Measurements from ENCODE around the gene ITFG1.

The ITFG1 gene

DNA sequence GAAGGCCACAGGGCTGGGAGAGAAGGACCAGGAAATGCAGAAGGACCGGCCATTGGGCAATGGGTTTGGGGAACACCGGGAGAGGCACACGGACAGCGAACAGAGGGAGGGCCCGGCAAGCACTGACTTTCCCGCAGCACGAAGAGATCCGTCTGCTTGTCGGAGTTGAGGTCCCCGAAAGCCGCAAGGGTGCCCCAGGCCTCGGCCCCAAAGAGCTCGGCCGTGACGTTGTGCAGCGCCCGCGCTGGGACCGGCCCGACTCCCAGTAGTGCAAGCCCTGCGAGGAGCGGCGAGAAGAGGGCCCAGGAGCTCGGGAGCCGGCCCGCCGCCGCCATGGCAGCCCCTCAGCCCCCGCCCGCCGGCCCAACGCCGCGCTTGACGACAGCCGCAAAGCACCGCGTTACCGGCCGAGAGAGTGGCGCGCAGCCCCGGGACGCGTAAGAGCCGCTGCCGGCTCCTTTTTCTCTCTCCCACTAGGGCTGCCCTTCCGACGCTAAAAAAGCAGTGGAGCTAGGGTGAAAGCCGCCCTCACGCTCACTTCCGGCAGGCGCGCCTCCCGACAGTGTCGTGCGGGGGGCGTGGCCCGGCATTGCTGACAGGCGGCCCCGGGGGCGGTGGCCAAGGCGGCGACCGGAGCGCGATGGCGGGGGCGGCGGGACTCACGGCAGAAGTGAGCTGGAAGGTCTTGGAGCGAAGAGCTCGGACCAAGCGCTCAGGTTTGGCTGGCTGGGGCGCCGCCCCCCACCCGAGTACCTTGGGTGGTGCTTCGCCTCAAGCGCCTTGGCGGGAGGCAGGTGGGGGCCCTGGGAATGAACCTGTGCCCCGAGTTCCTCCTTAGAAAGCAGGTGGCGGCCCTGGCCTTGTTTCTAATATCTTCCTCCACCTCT is at the start of gene ITFG1, which contains the start of gene PHKB:
Gene ITFG1 (minus strand): TSS at position 353 of the 887 bp plus-strand sequence. CDS start 18 bp downstream, at position 335.
Gene PHKB (plus strand): TSS at position 621 of the 887 bp plus-strand sequence. CDS start 20 bp downstream, at position 641.
- peak; percentile 78 for DNase-seq

- DNase-seq = no peak
Observed at GRCh38 chr16:47507701-47508100, 46.8 kb upstream of the ITFG1 start.

- no peak for DNase-seq
Observed at GRCh38 chr16:47506800-47507199, 45.9 kb upstream of the ITFG1 start.

- no peak for DNase-seq
Observed at GRCh38 chr16:47504599-47504998, 43.7 kb upstream of the ITFG1 start.

DNA sequence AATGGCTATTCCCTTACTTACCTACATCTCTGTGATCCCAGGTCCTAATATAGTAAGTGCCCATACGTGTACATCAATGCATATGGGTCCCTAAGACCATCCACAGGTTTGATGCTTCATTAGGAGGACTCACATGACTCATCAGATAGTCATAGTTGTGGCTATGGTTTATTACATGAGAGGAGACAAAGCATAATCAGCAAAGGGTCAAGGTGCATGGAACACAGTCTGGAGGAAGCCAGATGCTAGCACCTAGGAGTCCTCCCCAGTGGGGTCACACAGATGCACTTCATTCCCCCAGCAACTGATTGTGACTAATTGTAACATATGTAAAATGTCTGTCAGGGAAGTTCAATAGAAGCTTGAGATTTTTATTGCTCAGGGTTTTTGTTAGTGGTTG is 43.1 kb upstream of the ITFG1 start:
- no peak for DNase-seq

DNA sequence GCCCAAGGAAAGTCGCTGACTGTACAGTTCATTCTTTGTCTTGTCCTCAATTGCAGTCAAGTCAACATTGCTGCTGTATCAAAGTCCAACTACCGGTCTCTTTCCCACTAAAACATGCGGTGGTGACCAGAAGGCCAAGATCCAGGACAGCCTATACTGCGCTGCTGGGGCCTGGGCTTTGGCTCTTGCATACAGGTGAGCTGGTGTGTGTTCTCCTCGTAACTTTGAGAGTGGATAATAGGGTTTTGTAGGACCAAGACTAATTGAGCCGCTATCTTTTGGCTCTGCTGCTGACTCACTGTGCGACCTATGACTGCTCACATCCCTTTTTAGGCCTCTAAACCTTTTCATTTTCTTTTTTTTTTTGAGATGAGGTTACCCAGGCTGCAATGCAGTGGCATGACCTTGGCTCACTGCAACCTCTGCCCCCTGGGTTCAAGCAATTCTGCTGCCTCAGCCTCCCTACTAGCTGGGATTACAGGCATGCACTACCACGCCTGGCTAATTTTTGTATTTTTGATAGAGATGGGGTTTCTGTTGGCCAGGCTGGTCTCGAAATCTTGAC is 38.9 kb upstream of the ITFG1 start:
- no peak for DNase-seq

GRCh38 chr16:47499080-47499699 is 38.3 kb upstream of the ITFG1 start:
- no peak for DNase-seq

DNA sequence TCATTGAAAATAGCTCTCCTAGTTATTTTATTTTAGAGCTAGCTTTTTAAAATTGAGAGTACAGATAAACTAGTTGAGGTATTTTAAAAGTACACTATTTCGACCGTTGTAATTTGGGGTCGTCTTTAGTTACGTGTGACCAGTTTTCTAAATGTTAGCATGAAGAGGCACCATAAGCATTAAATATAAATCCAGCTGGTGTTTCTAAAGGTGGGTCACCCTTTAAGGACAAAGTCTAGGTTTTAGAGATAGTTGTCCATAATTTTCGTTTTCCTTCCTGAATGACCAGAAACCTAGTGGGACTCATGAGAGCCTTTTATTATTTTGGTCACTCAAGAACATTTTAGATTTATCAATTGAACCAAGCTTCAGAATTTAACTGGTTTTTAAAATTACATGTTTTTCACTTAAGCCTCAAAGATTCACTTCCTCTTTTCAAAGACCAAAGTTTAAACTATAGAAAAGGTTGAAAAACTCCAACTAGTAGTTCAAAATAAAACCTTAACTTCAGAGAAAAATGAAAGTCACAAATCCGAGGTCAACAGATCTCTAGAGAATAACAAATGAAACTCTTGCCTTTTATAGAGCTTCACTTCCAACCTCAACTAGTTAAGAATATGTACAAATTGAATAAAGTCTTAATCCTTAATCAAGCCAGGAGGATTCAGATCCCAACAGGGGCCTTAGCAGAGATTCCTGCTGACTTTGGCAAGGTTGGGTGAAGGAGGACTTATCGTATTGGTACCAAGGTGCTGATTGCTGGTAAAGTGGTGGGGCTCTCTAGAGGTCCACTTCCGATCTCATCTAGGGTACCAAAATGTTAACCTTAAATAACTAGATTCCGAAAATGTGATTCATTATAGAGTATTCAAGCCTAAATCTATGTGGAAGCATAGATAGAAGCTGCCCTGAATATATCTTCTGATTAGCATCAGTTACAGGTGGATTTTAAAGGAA is 32.8 kb upstream of the ITFG1 start:
- DNase-seq = no peak

- no peak for DNase-seq
Observed at GRCh38 chr16:47492428-47493377, 31.8 kb upstream of the ITFG1 start.

DNA sequence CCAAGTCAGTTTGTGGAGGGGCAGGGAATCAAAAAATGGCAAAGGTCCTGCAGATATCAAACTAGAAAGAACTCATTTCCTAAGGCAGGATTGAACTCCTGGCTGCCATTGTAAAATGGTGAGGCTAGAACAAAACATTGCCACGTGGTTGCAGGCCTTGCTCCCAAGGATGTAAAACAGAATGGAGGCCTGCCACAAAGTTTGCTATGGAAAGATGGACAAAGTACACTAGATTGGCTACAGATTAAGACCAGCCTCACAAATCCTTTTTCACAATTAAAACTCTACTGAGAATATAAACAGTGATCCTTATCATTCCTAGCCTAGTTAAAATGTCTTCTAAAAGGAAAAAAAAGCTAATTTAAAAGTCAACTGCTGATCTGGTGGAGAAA is 31.2 kb upstream of the ITFG1 start:
- DNase-seq = no peak

DNA sequence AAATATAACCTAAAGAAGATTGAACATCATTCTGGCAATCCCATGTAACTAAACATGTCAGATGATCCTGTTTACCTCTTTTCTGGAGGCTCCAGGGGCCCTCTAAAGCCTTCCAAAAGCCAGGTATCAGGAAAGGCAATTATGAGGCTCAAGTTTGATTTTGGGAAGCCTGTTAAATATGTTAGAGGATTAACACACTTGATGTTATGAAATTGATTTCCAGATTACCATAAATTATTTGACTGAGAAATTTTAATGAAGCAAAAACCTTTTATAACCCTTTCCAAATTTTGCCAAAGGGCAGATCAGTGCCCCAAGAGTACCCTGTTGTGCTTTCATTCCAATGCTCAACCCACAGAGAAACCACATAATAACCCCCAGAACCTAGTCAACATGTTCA is 29.6 kb upstream of the ITFG1 start:
- no peak for DNase-seq

- DNase-seq = no peak
Observed at GRCh38 chr16:47488051-47488450, 27.2 kb upstream of the ITFG1 start.

DNA sequence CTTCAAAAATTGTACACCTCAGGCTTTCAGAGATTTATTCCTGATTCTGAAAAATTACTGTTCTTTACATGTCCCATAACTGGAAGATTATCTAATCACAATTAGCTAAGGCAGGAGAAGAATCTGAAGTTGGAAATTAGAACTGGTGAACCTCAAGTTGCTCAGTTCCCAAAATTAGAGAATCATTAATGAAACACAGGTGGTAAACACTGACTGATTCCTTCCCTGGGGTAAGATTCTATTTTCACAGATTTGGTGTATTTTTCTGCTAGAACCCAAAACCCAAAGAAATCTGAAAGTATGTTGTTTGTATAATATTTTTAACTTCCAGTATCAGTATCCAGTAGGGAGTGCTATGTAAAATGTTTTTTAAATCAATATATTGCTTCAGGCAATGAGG is 26.0 kb upstream of the ITFG1 start:
- no peak for DNase-seq

- no peak for DNase-seq
Observed at GRCh38 chr16:47483616-47484015, 22.8 kb upstream of the ITFG1 start.

- DNase-seq = no peak
Observed at GRCh38 chr16:47481698-47482374, 21.0 kb upstream of the ITFG1 start.

GRCh38 chr16:47480410-47480809 is 19.5 kb upstream of the ITFG1 start:
- no peak for DNase-seq

GRCh38 chr16:47477679-47478078 is 16.8 kb upstream of the ITFG1 start:
- no peak for DNase-seq

GRCh38 chr16:47476654-47477345 is 15.9 kb upstream of the ITFG1 start:
- DNase-seq = no peak

- no peak for DNase-seq
Observed at GRCh38 chr16:47475786-47476185, 14.9 kb upstream of the ITFG1 start.

- DNase-seq = no peak
Observed at GRCh38 chr16:47473792-47474191, 12.9 kb upstream of the ITFG1 start.
